Mucosa of descending colon (tissue), 3 donors: Measurements from ENCODE around the gene ADAM11. TPM values are rescaled to one million over a fixed set of nuclear protein-coding genes. Genes with fewer than 3 reads are reported as not detected.

Experiments used
- ATAC-seq: fragments of 200-7000 bp; cut with Tn5 transposase; one replicate; pipeline ENCODE4 v1.9.1; 2020; ENCODE audit warnings: mild to moderate bottlenecking, moderate library complexity
- DNase-seq, 3 donors: peaks; one replicate each; pipeline ENCODE4 v3.0.0-alpha.2; 2020
- H3K36me3 ChIP-seq: fragments of 200-600 bp; one replicate; pipeline ENCODE4 v1.8.0; 2021; ENCODE audit warnings: low read depth, mild to moderate bottlenecking
- H3K4me1 ChIP-seq: fragments of 200-600 bp; one replicate; pipeline ENCODE4 v1.8.0; 2021; ENCODE audit warnings: low read depth, mild to moderate bottlenecking
- H3K4me3 ChIP-seq: fragments of 200-600 bp; one replicate; pipeline ENCODE4 v1.8.0; 2021; ENCODE audit warnings: mild to moderate bottlenecking
- H3K9me3 ChIP-seq: fragments of 200-600 bp; one replicate; pipeline ENCODE4 v1.8.0; 2021; ENCODE audit warnings: mild to moderate bottlenecking
- CTCF ChIP-seq: fragments of 200-600 bp; IDR thresholded peaks from one replicate; pipeline ENCODE4 v1.8.0; 2022; ENCODE audit warnings: antibody characterized with exemption, mild to moderate bottlenecking
- intact Hi-C, 2 donors: fragments of 100-400 bp; cut with DNase I in 1 of 2; cut with micrococcal nuclease in 1 of 2; formaldehyde crosslinking; loops; one replicate each; pipeline versions ENCODE4 v1.11.0 to v1.11.1; 2022; cut with DNase I, micrococcal nuclease
- total RNA-seq, 3 donors: library from RNA; stranded (reverse); fragmentation: NEBNext Ultra II Directional in 2 of 3; extraction: Animal tissue kit (Norgen Biotek cat#: 25700) in 2 of 3; gene quantifications; one replicate each; pipeline versions ENCODE4 v1.2.1 to v1.2.4, GENCODE V29; 2021 to 2023
- donor health status: DM: no; HTN: no; CAD: no; lungs with moderate emphysema.
- donor health status: DM: no; HTN: no; CAD: no.
- donor health status: DM: no; HTN: yes; CAD: no.

ADAM11 gene
- total RNA-seq, 3 donors from 2014 or later: 0.17 to 4.7 TPM; not detected in 1

GRCh38 chr17:44765965-44766364 is 7.2 kb downstream of the ADAM11 start:
- Histone ChIP-seq H3K4me3 (no peak overlapping the region), H3K9me3 (no peaks in the 10 kb centered on the region), H3K4me1 (no peaks in the 10 kb centered on the region), H3K36me3 (no peaks in the 10 kb centered on the region)
- intact Hi-C loops: no loop called here
- TF ChIP-seq CTCF: no peak
- DNase-seq (no peak), ATAC-seq (no peak)

GRCh38 chr17:44766409-44767038 is 7.7 kb downstream of the ADAM11 start:
- DNase-seq: no peak
- no peaks in the 10 kb centered on the region for H3K4me1 ChIP-seq
- no peak for ATAC-seq
- intact Hi-C loops: no loop called here
- H3K9me3 ChIP-seq: no peaks in the 10 kb centered on the region
- no peaks in the 10 kb centered on the region for H3K36me3 ChIP-seq
- H3K4me3 ChIP-seq: no peak overlapping the region
- no peak for TF ChIP-seq CTCF

- DNase-seq (no peak), ATAC-seq (no peak)
- Histone ChIP-seq H3K4me1 (no peaks in the 10 kb centered on the region), H3K4me3 (no peak overlapping the region), H3K9me3 (no peaks in the 10 kb centered on the region), H3K36me3 (no peaks in the 10 kb centered on the region)
- TF ChIP-seq CTCF: no peak
- intact Hi-C loops: no loop called here
Measured at GRCh38 chr17:44767493-44767892, 8.7 kb downstream of the ADAM11 start.

- ATAC-seq (no peak), DNase-seq (no peak)
- Histone ChIP-seq H3K9me3 (no peaks in the 10 kb centered on the region), H3K4me3 (no peak overlapping the region), H3K36me3 (no peaks in the 10 kb centered on the region), H3K4me1 (no peaks in the 10 kb centered on the region)
- no peak for TF ChIP-seq CTCF
- intact Hi-C loops: no loop called here
Measured at GRCh38 chr17:44768505-44769142, 9.8 kb downstream of the ADAM11 start.

GRCh38 chr17:44769230-44769629 is 10.4 kb downstream of the ADAM11 start:
- intact Hi-C loops: no loop called here
- ATAC-seq (no peak), DNase-seq (no peak)
- Histone ChIP-seq H3K4me1 (no peaks in the 10 kb centered on the region), H3K4me3 (no peak overlapping the region), H3K36me3 (no peaks in the 10 kb centered on the region), H3K9me3 (no peaks in the 10 kb centered on the region)
- no peak for TF ChIP-seq CTCF
